Effector memory CD8-positive, alpha-beta T cell (primary cell): ENCODE measurements around the gene RSPO3.

Source experiments
- ATAC-seq: fragments of 150-1000 bp; cut with Tn5 transposase; replicated peaks from 2 replicates; pipeline ENCODE4 v1.10.0; 2021; ENCODE audit warnings: mild to moderate bottlenecking, moderate library complexity
- DNase-seq, 3 experiments: peaks; one replicate each; pipeline ENCODE4 v3.0.0; 2021
- H3K27ac Mint-ChIP-seq, 2 donors: one replicate each; pipeline ENCODE4 v1.8.0; 2022; ENCODE audit warnings: mild to moderate bottlenecking in 2 of 2, mixed read lengths in 2 of 2, moderate library complexity in 2 of 2
- H3K27me3 Mint-ChIP-seq, 2 donors: one replicate each; pipeline ENCODE4 v1.8.0; 2022; ENCODE audit warnings: mixed read lengths in 2 of 2
- H3K36me3 Mint-ChIP-seq: one replicate; pipeline ENCODE4 v1.8.0; 2022; ENCODE audit warnings: mild to moderate bottlenecking, moderate library complexity, mixed read lengths; ENCODE audit not compliant: insufficient read depth
- H3K4me1 Mint-ChIP-seq, 2 donors: one replicate each; pipeline ENCODE4 v1.8.0; 2022; ENCODE audit warnings: low read depth in 2 of 2, mixed read lengths in 2 of 2
- H3K4me3 Mint-ChIP-seq, 2 donors: one replicate each; pipeline ENCODE4 v1.8.0; 2022; ENCODE audit warnings: mild to moderate bottlenecking in 2 of 2, mixed read lengths in 2 of 2, moderate library complexity in 2 of 2
- H3K9me3 Mint-ChIP-seq, 2 donors: one replicate each; pipeline ENCODE4 v1.8.0; 2022; ENCODE audit warnings: mixed read lengths in 2 of 2

Gene RSPO3

DNA sequence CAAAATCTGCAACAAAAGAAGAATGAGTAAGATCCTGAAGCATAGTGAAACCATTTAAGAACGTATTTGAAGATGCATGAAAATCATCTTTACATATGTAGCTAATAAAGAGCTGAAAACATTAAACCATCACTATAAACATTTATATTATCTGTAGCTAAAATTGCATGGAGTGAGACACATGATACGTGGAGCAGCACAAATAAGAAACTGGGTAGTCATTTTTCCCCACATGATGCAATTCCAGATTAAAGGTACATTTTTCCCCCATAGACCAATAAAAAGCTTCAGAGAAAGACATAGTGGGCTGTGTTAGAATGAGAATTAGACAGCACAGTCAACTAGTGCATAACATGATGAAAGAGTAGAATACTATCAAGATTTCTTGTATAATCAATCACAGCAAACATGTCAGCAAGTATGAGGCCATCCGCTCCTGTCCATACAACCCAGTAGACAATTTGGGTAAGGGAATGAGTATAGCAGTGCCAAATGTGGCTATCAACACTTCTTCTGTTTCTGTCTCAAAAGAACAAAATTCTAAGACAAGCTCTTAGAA lies 67.0 kb downstream of the RSPO3 start:
- no peaks in the 10 kb centered on the region for H3K36me3 Mint-ChIP-seq
- no peaks in the 10 kb centered on the region for H3K9me3 Mint-ChIP-seq
- H3K27me3 Mint-ChIP-seq, result peaks cover 21 to 22% of the 10 kb centered on the region in 2 donors
- H3K4me1 Mint-ChIP-seq, result no peaks in the 10 kb centered on the region
- H3K4me3 Mint-ChIP-seq, result no peak overlapping the region
- no peak for DNase-seq
- no peak for ATAC-seq
- no peak overlapping the region for H3K27ac Mint-ChIP-seq

- no peak overlapping the region for H3K4me3 Mint-ChIP-seq
- H3K36me3 Mint-ChIP-seq, result no peaks in the 10 kb centered on the region
- H3K27ac Mint-ChIP-seq, result no peak overlapping the region
- peaks cover 15 to 22% of the 10 kb centered on the region in 2 donors for H3K27me3 Mint-ChIP-seq
- DNase-seq (peak; percentile 28 to 38 (median 37)), ATAC-seq (peak; percentile 50)
- no peaks in the 10 kb centered on the region for H3K9me3 Mint-ChIP-seq
- no peaks in the 10 kb centered on the region for H3K4me1 Mint-ChIP-seq
These were observed 68.4 kb downstream of the RSPO3 start for GRCh38 chr6:127186889-127187288.

DNA sequence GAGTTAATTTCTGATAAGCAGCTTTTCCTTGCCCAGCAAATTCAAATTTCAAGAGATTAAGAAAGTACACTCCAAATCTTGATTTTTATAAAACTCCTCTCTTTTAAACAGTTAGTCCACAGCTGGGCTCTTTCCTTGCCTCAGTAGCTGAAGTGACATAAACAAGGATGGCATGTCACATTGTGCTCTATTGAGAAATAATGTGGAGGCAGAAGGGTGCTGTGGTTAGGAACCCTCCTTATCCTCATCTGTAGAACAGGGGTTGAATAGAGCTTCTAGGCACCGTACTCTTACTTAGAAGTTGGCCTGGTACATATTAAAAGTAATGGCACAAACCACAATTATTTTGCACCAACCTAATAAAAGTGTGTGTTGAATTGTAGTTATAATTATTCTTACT lies 70.3 kb downstream of the RSPO3 start:
- Mint-ChIP-seq H3K4me3 (no peak overlapping the region), H3K9me3 (no peaks in the 10 kb centered on the region), H3K4me1 (no peaks in the 10 kb centered on the region), H3K27ac (no peak overlapping the region), H3K27me3 (peaks cover 2 to 13% of the 10 kb centered on the region in 2 donors), H3K36me3 (peaks cover 3% of the 10 kb centered on the region)
- no peak for DNase-seq
- ATAC-seq, result no peak

DNA sequence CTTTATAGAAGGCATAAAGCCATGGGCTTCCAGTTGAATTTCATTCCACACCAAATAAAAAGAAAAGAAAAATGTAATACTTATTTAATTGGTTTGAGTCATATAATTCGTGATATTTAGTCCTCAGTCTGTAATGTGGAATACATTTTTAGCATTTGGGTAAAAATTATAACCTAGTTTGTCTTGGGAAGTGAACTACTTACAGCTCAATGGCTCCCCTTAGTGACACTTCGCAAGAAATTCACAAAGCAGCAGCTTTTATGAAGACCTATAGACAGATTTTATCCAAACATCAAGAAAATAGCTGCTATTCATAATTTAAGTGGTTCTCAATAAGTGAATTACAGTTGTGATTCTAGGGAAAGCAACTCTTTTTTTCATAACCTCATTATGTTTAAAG lies 72.1 kb downstream of the RSPO3 start:
- Mint-ChIP-seq H3K27ac (no peak overlapping the region), H3K36me3 (peaks cover 3% of the 10 kb centered on the region), H3K4me3 (no peak overlapping the region), H3K9me3 (no peaks in the 10 kb centered on the region), H3K27me3 (peaks cover 0 to 2% of the 10 kb centered on the region in 2 donors), H3K4me1 (no peaks in the 10 kb centered on the region)
- ATAC-seq (no peak), DNase-seq (no peak)

DNA sequence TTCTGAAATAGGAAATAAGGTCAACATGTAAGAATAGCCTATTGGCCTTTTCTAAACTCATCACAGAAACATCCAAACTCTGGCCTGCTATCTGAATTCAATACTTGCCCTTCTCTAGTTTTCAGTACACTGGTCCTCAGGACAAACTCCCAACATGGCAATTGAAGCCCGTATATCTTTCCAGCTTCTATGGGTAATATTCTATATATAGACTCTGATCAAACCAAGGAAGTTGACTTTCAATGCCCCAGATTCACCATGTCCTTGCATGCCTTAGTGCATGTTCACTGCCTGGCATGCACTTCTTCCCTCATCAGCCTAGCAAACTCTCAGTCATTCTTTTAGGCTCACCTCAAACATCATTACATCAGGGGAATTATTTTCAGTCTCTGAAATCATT lies 73.2 kb downstream of the RSPO3 start:
- no peak for DNase-seq
- Mint-ChIP-seq H3K27me3 (no peaks in the 10 kb centered on the region), H3K4me1 (no peaks in the 10 kb centered on the region), H3K27ac (no peak overlapping the region), H3K36me3 (peaks cover 3% of the 10 kb centered on the region), H3K4me3 (no peak overlapping the region), H3K9me3 (no peaks in the 10 kb centered on the region)
- ATAC-seq, result no peak

- DNase-seq, result no peak
- H3K4me3 Mint-ChIP-seq, result no peak overlapping the region
- ATAC-seq, result no peak
- peaks cover 6 to 7% of the 10 kb centered on the region in 2 donors for H3K27me3 Mint-ChIP-seq
- no peaks in the 10 kb centered on the region for H3K4me1 Mint-ChIP-seq
- H3K9me3 Mint-ChIP-seq, result no peaks in the 10 kb centered on the region
- H3K27ac Mint-ChIP-seq, result no peak overlapping the region
- peaks cover 3% of the 10 kb centered on the region for H3K36me3 Mint-ChIP-seq
These were observed 74.6 kb downstream of the RSPO3 start for GRCh38 chr6:127192911-127193541.

- no peak for ATAC-seq
- DNase-seq, result no peak
- no peaks in the 10 kb centered on the region for H3K4me1 Mint-ChIP-seq
These were observed 77.4 kb downstream of the RSPO3 start for GRCh38 chr6:127195833-127196232.

GRCh38 chr6:127198549-127198948 lies 80.1 kb downstream of the RSPO3 start:
- no peaks in the 10 kb centered on the region for H3K9me3 Mint-ChIP-seq
- DNase-seq (no peak), ATAC-seq (no peak)
- peaks cover 14 to 15% of the 10 kb centered on the region in 2 donors for H3K27me3 Mint-ChIP-seq
- H3K27ac Mint-ChIP-seq, result no peak overlapping the region
- no peak overlapping the region for H3K4me3 Mint-ChIP-seq
- H3K36me3 Mint-ChIP-seq, result no peaks in the 10 kb centered on the region
- no peaks in the 10 kb centered on the region for H3K4me1 Mint-ChIP-seq

More at GRCh38 chr6:127195833-127196232, 77.4 kb downstream of the RSPO3 start:
- Mint-ChIP-seq H3K9me3 (no peaks in the 10 kb centered on the region), H3K36me3 (peaks cover 3% of the 10 kb centered on the region), H3K27me3 (peaks cover 6 to 7% of the 10 kb centered on the region in 2 donors), H3K4me3 (no peak overlapping the region), H3K27ac (no peak overlapping the region)

DNA sequence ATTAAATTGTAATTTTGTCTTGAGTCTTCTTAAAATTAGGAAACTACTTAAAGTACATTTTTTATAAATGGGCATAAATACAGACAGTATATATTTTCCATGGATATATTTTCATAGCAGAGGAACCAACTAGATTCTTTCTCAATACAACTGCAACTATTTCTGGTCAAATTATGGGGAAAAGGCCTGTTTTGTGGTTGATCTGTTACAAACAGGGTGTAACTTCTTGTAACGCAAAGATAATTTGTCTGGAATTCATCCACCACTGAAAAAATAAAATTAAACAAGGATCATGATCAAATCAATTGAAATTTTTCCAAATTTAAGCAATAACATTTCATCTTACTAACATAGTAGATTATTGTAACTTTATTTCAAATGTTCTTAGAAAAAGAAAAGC lies 81.0 kb downstream of the RSPO3 start:
- no peak for DNase-seq
- ATAC-seq, result no peak
- H3K9me3 Mint-ChIP-seq, result no peaks in the 10 kb centered on the region
- no peaks in the 10 kb centered on the region for H3K36me3 Mint-ChIP-seq
- no peaks in the 10 kb centered on the region for H3K4me1 Mint-ChIP-seq
- no peak overlapping the region for H3K4me3 Mint-ChIP-seq
- H3K27ac Mint-ChIP-seq, result no peak overlapping the region
- peaks cover 14 to 15% of the 10 kb centered on the region in 2 donors for H3K27me3 Mint-ChIP-seq

GRCh38 chr6:127200114-127200513 lies 81.6 kb downstream of the RSPO3 start:
- Mint-ChIP-seq H3K9me3 (no peaks in the 10 kb centered on the region), H3K27ac (no peak overlapping the region), H3K4me3 (no peak overlapping the region), H3K4me1 (no peaks in the 10 kb centered on the region), H3K36me3 (no peaks in the 10 kb centered on the region), H3K27me3 (peaks cover 14 to 15% of the 10 kb centered on the region in 2 donors)
- DNase-seq (no peak), ATAC-seq (no peak)

DNA sequence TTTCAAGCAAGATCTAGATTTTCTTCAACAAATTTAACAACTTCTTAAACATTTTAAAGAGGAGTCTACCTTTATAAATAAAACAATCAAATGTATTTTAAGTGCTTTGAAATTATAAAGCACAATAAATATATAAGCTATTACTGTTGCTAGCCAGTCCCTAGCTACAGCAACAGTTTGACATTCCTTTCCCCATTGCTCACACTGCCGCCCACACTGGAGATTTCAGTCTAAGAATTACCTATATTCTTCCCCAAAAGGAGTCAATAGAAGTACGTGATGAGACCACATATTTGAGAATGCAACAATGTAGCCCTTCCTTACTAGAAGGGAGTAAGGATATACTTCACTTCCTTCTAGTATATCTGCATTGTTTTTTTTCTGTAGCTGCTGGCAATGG lies 82.8 kb downstream of the RSPO3 start:
- H3K9me3 Mint-ChIP-seq, result no peaks in the 10 kb centered on the region
- ATAC-seq (no peak), DNase-seq (no peak)
- no peaks in the 10 kb centered on the region for H3K4me1 Mint-ChIP-seq
- H3K27ac Mint-ChIP-seq, result no peak overlapping the region
- H3K4me3 Mint-ChIP-seq, result no peak overlapping the region
- H3K36me3 Mint-ChIP-seq, result no peaks in the 10 kb centered on the region
- H3K27me3 Mint-ChIP-seq, result peaks cover 14 to 15% of the 10 kb centered on the region in 2 donors

GRCh38 chr6:127202676-127203075 lies 84.2 kb downstream of the RSPO3 start:
- H3K4me3 Mint-ChIP-seq, result no peak overlapping the region
- peaks cover 13 to 17% of the 10 kb centered on the region in 2 donors for H3K27me3 Mint-ChIP-seq
- H3K4me1 Mint-ChIP-seq, result no peaks in the 10 kb centered on the region
- ATAC-seq (no peak), DNase-seq (no peak)
- no peaks in the 10 kb centered on the region for H3K36me3 Mint-ChIP-seq
- H3K9me3 Mint-ChIP-seq, result no peaks in the 10 kb centered on the region
- no peak overlapping the region for H3K27ac Mint-ChIP-seq

DNA sequence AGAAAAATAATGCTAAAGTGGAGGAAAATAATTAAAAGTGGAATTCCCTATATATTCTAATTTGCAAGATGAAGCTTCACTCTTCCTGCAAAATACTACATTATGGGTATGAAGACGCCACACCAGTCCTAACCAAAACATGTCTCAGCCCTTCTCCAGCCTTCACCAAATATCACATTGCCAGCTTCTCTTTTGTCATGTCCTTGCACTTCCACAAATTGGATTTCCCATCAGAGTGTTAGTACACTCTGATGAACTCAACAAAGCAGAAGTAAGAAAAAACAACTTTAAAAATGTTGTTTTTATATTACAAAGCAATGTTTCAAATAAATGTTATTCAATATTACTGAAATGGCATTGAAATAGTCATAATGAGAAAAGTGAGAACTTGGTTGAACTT lies 85.8 kb downstream of the RSPO3 start:
- no peak for DNase-seq
- H3K27ac Mint-ChIP-seq, result no peak overlapping the region
- peaks cover 18 to 27% of the 10 kb centered on the region in 2 donors for H3K27me3 Mint-ChIP-seq
- H3K4me1 Mint-ChIP-seq, result no peaks in the 10 kb centered on the region
- no peaks in the 10 kb centered on the region for H3K36me3 Mint-ChIP-seq
- H3K4me3 Mint-ChIP-seq, result no peak overlapping the region
- H3K9me3 Mint-ChIP-seq, result no peaks in the 10 kb centered on the region
- no peak for ATAC-seq

GRCh38 chr6:127205036-127205435 lies 86.6 kb downstream of the RSPO3 start:
- no peak overlapping the region for H3K27ac Mint-ChIP-seq
- no peak for DNase-seq
- no peak overlapping the region for H3K4me3 Mint-ChIP-seq
- no peak for ATAC-seq
- no peaks in the 10 kb centered on the region for H3K4me1 Mint-ChIP-seq
- H3K36me3 Mint-ChIP-seq, result no peaks in the 10 kb centered on the region
- no peaks in the 10 kb centered on the region for H3K9me3 Mint-ChIP-seq
- H3K27me3 Mint-ChIP-seq, result peaks cover 18 to 27% of the 10 kb centered on the region in 2 donors
